ENCODE data around the gene ESRRB.
A peak's percentile ranks its signal among the peaks of the same experiment; 100 is the strongest.
"Not testable (repeated sequence)": the region's sequence is repeated elsewhere in the genome, so short reads cannot be mapped to it uniquely, and the experiment has no call there.

ESRRB gene

DNA sequence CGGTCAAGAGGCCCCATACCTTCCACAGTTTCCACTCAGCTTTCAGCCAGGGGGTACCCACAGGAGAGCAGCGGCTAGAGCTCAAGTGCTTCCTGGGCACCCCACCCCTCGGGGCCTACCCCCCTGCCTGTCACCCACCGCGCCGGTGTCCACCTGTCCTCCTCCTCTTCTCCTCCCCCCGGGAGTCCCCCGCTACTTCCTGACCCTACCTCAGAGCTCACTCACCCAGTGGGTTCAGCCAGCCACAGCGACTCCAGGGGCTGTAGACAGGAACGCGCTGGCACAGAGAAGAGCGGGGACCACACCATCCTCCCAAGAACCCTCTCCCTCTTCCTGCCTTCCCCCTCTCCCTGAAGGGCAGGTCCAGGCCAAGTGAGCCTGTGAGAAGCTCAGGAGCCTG, 123.0 kb downstream of the ESRRB start:
- no peak for DNase-seq

DNA sequence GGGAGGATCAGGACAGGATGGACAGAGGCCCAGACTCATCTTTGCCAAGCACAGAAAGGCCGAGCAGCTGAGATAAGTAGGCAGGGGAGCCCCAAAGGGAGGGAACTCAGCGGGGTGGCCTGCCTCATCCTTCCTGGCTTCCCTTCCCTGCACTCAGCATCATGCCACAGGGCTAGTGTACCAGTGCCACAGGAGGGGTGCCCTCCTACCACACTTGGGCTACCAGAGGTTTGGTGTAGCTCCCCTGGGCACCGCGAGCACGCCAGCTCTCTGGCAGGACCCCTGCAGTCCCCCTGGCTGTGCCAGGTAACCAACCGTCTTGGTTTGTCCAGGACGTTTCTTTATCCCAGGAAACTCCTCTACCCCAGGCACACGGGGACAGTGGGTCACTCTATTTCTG, 123.5 kb downstream of the ESRRB start:
- DNase-seq, result no peak

DNA sequence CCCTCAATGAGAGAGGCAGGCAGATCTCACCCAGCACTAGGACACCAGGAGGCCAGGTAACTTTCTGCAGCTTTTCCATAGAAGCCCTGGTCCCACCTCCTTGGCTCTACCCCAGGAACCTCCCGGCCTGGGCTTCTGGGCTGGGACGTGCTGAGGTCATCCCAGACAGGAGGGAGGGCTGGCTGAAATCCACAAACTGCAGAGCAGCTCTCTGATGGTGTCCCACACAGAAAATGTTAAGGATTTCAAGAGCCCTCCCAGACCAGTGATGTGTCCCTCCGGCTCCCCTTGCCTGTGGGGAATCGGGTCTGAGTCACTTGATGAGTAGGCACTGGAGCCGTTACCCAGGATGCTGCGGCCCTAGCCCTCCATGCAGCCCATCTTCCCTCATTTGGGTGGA, 124.1 kb downstream of the ESRRB start:
- no peak for DNase-seq

DNA sequence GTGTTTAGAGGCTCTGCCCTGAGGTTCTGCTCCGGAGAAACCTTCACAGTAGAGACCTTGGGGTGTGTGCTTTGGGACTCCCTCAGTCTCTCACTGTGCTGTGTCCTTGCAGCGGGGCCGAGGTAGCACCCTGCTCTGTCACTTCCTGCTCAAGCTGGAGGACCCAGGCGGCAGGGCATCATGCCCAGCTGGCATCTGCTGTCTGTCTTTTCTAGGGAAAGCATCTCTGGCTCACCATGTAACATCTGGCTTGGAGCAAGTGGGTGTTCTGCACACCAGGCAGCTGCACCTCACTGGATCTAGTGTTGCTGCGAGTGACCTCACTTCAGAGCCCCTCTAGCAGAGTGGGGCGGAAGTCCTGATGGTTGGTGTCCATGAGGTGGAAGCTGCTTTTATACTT, 124.5 kb downstream of the ESRRB start:
- no peak for DNase-seq

DNA sequence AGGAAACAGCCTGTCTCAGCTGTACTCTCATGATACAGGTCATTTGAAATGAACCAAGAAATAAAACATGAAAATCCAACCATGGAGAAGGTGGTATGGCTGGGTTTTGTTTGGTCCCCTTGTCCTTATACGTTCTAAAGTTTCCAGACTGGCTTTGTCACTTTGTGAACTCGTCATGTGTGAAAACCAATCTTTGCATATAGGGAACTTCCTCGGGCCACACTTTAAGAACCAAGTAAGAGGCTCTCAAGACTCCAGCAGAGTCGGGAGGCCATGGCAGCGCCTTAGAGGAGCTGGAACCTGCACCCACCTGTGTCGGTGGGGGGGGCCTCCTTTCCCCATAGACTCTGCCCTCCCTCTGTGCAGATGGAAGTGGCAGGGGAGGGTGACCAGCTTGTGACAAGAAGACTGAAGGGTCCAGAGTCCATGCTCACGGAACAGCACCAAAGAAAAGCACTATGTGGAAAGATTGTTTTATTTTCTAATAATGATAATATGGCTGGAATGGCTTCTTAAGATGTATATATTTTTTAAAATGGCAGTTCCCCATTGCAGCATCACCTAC, 125.3 kb downstream of the ESRRB start:
- no peak for DNase-seq

DNA sequence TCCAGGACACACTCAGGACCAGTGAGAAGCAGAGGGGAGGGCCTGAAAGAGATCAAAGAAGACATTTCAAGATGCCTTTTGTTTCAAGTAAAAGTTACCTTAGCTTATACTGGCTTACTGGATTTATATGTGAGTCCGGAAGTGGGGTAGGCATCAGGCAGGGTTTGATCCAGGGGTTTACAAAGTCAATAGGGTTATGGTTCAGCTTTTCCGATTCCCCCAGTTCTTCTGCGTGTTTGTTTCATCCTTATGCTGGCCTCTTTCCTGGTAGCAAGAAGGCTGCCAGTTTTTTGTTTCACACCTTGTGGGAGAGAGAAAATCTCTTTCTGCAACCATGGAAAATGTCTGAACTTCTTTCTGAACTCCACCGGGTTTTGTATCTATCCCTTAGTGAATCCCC, 126.3 kb downstream of the ESRRB start:
- no peak for DNase-seq

DNA sequence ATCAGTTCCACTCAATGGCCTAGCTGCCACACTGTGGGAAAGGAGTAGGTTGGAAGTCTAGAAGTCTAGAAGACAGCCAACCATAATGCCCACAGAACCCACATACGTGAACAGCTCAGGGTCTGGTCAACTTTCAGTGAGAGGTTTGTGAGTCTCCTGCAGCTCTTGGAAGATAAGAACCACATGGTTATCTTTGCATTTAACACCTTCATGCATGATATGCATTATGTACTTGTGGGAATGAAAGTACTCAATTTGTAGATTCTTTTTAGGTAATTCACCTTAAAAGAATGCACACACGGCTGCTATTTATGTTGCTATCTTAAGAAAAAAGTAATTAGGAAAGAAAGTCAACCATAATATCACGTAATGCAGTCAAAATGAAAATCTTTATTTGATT, 126.7 kb downstream of the ESRRB start:
- no peak for DNase-seq

DNA sequence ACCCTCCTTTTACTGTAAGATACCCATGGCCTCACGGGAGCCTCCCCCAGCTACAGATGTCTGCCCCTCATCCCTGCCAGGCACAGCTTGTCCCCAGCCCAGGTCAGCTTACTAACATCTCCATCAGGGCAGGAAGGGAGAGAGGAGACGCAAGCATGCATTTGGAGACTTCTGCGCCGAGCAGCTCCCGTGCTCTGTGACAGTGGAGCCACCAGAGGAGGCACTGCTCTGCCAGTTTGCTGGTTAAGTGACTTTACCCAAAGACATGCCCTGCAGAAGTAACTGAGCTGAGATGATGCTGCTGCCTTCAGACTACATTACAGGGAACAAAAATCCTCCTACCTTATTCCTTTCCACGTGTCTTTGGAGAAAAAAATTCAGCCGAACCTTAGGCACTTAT, 133.4 kb downstream of the ESRRB start:
- DNase-seq, result no peak

DNA sequence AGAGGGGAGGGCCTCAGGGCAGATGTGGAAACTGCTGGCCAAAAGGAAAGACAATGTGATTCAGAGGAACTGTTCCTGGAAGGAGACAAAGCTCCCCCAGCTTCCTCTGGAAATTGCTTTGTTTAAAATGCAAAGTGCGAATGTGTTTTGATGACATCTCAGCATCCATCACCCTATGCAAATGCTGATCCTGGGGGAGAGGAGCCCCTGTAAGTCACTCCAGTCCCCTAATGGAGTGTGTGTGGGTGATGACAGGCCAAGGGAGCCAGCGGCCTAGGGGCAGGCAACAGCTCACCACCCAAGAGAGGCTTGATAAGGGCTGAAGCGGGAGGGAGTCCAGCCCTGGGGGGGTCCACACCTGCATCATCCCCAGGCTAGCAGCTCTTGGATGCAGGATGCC, 134.2 kb downstream of the ESRRB start:
- DNase-seq, result no peak

DNA sequence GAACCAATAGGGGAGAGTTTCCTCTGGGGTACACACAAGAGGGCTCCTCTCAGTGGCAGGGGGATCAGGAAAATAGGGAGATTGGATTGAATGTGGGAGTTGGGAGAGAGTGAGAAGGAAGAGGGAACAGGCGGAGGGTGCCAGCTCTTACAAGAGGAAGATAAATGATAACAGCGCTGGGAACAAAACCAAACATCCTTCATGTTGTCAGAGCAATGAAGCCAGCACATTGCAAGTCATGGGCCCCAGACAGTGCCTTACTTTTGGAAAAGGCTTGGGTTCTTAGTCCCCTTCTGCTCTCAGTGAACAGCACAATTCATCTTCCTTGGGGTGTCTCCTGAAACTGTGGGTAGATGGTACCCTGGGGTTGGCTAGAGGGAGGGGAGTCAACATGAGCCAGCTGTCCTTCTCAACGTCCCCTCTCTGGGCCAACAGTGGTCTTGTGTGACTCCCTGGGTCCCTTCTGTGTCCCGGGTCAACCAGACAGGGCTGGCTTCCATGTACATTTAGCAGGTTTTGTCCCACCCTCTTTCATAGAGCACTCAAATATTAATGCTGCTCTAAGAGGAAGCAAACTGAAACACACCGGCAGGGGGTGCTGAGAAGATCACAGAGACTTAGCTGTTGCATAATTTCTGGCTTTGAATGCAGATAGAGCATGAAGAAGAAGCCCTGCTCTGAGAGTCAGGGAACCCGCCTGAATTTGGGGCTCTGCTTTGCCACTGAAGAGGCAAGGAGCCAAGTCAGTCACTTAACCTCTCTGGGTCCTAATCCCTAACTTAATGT, 138.5 kb downstream of the ESRRB start:
- no peak for DNase-seq

DNA sequence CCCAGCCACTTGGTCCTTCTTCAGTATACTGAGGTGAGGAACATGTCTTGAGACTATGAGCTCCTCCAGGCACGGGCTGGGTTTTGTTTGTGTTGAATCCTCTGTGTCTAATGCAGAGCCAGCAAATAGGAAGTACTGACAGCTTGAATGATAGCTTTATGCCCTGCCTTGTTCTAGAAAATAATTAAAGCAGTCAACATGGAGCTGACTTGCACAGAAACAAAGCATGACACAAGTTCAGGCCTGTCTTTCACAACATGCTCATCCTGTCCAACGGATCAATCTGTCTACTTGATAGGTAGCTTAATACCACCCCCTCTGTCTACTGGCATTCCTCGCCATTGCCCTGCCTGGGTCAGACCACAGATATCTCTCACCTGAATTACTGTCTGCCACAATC, 140.9 kb downstream of the ESRRB start:
- no peak for DNase-seq

DNA sequence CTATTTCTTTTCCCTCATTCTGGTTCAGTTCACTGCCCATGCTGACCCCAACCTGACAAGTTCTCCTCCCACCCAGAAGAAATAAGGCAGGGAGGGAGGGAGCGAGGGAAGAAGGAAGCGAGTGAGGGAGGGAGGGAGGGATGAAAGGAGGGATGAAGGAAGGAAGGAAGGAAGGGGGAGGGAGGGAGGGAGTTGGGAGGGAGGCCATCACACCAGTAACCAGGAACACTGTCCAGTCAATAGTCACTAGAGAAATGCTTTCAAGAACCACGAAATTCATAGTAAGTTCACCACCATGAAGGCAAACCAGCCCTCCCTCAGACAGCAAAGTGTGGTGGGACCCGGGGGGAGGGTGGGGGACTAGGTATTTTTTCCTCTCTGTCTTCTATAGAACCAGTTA, 142.4 kb downstream of the ESRRB start:
- DNase-seq, result no peak

DNA sequence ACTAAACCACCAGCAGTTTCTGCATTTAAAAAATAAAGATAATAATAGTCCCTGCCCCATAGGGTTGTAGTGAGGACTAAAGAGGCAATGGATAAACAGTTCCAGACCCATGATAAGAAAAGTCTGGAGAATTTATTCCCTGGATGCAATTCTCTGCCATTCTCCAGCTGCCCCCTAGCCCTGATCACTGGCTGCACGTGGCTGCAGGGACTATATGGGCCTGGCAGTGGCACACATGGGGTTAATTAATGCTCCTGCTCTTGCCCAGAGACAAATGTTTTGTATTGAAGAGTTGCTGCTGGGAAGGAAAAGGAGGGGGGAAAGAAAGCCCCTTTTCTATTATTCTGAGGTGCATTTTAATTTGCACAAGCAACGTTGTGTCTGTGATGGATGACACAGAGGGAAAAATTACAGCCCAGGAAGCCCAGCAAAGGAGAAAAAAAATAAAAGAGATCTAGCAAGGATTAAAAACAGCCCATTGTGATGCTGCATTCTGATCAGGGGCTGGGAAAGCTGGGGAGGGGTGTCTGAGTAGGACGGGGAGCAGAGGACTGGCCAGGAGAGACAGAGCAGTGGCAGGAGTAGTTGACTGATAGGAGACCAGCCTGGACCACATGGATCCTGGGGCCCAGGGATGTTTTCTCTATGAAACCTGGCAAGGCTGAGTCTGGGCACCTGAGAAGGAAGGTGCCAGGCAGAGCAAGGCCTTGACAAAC, 149.3 kb downstream of the ESRRB start:
- no peak for DNase-seq

DNA sequence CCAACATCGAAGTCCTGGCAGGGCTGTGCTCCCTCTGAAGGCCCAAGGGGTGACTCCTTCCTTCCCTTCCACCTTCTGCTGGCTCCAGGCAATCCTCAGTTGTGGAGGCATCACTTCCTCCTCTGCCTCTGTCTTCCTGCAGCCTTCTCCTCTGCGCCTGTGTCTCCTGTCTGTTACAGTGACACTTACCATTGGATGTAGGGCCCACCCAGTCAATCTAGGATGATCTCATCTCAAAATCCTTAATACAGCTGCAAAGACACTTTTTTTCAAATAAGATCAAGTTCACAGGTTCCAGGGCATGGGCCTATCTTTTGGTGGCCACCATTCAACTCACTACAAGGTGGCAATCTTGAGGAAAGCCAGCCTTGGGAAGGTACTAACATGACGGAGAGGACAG, 155.1 kb downstream of the ESRRB start:
- no peak for DNase-seq

DNA sequence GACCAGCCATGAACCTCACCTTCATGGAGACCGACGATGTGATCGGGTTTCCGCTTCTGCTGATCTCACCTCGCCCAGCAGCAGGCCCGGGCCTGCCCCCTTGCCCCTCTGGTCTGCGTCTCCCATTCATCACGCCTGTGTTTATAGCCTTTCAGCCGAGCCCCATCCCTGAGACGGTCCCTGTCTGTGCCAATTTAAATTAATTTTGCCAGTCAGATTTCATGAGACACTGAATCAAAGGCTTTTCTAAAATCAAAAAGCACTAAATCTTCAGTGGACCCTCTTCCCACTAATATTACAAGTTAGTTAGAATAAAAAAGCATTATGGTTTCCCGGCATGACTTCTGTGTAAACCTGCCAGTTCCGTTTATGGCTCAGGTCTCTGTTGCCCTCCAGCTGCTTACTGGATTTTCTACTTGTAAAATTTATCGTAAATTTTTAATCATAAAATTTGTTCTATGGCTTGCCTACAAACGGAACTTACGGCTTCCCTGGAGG, 155.9 kb downstream of the ESRRB start:
- no peak for DNase-seq

DNA sequence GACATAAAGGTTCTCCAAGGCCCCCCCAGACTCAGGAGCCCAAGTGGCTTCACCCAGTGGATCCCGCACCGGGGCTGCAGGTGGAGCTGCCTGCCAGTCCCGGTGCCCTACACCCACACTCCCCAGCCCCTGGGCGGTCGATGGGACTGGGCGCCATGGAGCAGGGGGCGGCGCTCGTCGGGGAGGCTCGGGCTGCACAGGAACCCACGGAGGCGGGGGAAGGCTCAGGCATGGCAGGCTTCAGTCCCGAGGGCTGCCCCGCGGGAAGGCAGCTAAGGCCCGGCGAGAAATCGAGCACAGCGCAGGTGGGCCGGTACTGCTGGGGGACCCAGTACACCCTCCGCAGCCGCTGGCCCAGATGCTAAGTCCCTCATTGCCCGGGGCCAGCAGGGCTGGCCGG, 160.7 kb downstream of the ESRRB start:
- DNase-seq, result not testable (repeated sequence)

DNA sequence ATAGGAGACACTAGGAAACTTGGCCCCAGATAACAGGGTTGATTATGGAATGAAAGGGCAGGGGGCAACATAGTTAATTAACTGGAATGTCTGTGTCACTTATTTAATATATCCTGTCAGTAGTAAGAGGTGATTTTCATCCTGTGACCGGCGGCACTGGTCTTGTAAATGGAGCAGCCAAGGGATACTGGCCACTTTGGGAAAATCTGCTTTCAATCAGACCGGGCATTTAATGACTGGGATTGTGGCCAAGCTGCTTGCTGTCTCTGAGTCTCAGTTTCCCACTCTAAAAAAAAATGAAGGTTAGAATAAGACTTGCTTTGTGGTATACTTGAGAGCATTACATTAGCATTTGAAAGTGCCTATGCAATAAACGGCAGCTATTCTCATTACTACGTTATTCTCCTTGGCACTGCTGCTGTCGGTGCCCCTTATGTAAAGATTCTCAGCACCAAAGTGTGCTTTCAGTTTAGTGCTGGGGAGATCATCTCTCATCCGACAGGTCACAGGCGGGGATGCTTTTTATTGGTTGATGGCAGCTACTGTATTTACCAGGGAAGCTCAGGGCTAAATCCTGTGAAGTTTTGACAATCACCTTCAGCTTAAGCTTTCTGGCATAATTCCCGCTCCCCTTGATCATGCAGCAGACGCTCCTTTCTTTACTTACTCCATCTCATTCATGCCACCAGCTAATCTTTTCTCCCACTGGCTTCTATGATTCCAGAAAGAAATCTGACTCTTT, 162.1 kb downstream of the ESRRB start:
- no peak for DNase-seq

DNA sequence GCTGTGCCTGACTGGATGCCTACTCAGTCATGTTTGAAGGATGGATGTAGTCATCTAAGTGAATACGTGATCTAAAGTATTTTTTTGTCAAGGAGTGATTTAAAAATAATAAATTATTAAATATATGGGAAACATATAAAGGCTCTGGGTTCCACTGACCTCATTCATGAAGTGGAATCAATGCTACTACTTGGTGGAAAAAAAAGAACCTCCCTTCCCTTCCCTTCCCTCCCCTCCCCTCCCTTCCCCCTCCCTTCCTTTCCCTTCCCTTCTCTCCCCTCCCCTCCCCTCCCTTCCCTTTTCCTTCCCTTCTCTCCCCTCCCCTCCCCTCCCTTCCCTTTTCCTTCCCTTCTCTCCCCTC, 162.7 kb downstream of the ESRRB start:
- DNase-seq, result no peak

DNA sequence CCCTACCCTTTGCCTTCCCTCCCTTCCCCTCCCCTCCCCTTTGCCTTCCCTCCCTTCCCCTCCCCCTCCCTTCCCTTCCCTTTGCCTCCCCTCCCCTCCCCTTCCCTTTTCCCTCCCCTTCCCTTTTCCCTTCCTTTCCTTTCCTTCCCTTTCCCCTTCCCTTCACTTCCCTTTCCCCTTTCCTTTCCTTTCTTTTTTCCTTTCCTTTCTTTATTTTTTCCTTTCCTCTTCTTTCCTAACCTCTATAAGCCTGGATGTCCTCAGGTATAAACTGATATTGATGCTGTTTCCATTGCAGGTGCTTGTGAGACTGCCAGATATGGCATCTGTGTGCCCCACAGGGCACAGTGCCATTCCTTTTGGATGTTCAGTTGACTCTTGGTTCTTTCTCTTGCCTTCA, 163.2 kb downstream of the ESRRB start:
- DNase-seq, result no peak

DNA sequence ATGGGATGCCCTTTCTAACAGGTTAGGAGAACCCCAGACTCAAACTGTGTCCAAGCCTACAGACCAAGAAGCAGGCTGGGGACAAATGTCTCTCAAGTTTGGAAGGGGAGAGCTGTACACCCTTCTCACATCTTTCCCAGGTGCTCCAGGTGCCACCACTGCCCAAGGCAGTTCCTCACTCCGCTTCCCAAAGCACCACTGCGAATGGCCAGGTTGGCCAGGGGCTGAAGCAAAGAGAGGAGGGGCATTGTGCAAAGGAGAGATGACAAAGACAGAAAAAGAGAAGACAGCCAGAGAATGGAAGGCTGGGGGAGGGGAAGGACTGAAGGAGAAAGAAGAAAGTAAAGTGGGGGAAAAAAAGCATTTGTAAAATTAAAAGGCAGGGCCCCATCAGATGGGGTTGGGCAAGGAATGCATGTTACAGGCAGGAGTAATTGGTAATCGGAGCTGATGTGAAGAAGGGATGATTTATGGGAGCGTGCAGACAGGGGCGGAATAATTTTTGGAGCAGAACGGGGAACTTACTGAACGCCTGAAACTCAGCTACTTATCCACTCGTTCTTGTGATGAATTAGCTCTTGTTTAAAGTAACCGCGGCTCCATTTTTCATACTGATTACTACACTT, 165.8 kb downstream of the ESRRB start:
- DNase-seq, result no peak

DNA sequence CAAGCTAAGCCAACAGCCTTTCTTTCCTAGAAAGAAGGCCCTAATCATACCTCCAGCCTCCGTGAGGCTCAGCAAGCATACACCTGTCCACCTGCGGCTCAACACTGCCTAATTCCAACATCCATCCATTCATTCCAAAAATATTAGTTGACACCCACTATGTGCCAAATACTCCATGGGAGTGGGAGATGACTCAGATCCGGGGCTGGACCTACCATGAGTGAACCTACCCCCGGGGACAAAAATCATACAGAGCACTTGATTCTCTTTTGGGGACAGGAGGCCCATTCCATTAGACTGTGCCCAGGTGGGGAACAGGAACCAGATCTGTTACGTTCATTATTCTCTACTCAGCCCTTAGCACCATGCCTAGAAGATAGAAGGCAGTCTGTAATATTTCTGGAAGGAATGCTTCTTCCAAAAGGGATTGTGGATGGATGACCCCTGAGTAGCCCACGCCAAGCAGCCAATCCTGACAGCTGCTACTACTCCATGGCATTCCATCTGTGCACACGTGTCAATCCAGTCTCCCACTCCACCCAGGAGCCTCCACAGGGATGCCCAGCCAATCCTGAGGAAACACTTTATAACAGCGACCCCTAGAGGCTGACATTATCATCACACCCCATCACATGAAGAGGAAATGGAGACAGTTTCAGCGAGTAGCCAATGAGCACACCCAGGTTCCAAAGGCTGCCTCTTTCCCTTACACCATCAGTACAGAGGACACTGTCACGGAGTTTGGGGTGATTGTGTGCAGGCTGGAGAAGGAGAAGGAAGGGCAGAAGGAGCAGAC, 170.7 kb downstream of the ESRRB start:
- peak; percentile 34 for DNase-seq

DNA sequence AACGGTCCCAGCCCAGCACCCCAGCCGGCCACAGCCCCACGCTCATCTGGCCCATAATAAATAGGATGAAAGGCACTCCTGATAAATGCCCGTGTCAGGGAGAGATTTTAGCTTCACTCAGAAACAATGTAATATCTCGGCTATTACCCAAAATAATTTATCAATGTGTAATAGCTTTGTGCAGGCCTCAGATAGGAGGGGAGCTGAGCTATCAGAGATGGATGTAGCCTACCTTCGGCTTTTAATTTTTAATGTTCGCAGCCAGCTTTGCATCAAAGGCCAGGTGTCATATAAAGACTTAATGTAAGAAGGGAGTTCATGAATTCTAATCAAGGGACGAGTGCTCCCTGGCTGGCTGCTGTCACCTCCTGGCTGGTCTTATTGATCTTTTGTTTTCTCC, 171.9 kb downstream of the ESRRB start:
- DNase-seq, result no peak

Measured in GDM1 (cell line).